Measurements from ENCODE around the gene AKT1.

Gene AKT1

GRCh38 chr14:104746934-104747481, 48.5 kb downstream of the AKT1 start:
- no peak overlapping the region for H3K4me2 ChIP-seq (ENCODE audit: low read length)
- H3F3A ChIP-seq (ENCODE audit: control insufficient read depth, insufficient read depth), result no peaks in the 10 kb centered on the region; the same call in 1 of the 2 replicates
- H3K27ac ChIP-seq (ENCODE audit: low read depth, low read length), result no peak overlapping the region
- TF ChIP-seq, protein P1, sequence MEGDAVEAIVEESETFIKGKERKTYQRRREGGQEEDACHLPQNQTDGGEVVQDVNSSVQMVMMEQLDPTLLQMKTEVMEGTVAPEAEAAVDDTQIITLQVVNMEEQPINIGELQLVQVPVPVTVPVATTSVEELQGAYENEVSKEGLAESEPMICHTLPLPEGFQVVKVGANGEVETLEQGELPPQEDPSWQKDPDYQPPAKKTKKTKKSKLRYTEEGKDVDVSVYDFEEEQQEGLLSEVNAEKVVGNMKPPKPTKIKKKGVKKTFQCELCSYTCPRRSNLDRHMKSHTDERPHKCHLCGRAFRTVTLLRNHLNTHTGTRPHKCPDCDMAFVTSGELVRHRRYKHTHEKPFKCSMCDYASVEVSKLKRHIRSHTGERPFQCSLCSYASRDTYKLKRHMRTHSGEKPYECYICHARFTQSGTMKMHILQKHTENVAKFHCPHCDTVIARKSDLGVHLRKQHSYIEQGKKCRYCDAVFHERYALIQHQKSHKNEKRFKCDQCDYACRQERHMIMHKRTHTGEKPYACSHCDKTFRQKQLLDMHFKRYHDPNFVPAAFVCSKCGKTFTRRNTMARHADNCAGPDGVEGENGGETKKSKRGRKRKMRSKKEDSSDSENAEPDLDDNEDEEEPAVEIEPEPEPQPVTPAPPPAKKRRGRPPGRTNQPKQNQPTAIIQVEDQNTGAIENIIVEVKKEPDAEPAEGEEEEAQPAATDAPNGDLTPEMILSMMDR (IDR thresholded peaks at IDR 0.05; ENCODE audit: low read depth, low read length, poor library complexity, severe bottlenecking), result no peak
- no peak for TF ChIP-seq EZH2phosphoT487 (IDR thresholded peaks at IDR 0.05; ENCODE audit: borderline replicate concordance, low read length)
- H3K9me2 ChIP-seq (replicated peaks; ENCODE audit: control insufficient read depth, low read length), result no peaks in the 10 kb centered on the region
- H4K20me1 ChIP-seq (ENCODE audit: control insufficient read depth, insufficient read depth, low read depth, low read length), result no peaks in the 10 kb centered on the region
- no peaks in the 10 kb centered on the region for H3K79me2 ChIP-seq (ENCODE audit: control insufficient read depth, low read length)
- H3K9me3 ChIP-seq (ENCODE audit: control insufficient read depth, insufficient read depth, low read length), result peaks cover 4% of the 10 kb centered on the region; the same call in 1 of the 2 replicates
- H3K27me3 ChIP-seq (ENCODE audit: control insufficient read depth, low read length), result peaks cover 7% of the 10 kb centered on the region; the same call in 1 of the 2 replicates
- no peaks in the 10 kb centered on the region for H3K36me3 ChIP-seq (ENCODE audit: control insufficient read depth, low read length)
- H3K4me1 ChIP-seq (ENCODE audit: control insufficient read depth, low read length), result peaks cover 11% of the 10 kb centered on the region
- no peak overlapping the region for H3K4me3 ChIP-seq (ENCODE audit: low read length)

DNA sequence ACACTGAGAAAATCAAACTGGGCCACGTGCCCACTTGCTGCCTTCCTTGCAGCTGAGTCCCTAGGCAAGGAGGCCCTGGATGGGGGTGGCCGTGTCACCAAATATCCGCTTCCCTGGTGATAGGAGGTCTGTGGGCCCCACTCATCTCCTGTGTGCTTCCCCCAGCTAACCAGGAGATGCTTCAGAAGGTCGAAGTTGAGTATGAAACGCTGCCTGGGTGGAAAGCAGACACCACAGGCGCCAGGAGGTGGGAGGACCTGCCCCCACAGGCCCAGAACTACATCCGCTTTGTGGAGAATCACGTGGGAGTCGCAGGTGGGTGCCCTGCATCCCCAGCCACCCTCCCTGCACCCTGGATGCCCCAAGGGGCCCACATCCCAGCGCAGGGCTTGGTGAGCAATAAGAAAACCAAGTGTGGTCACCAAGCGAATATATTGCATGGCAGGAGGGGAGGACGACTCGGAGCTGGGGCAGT, 49.4 kb downstream of the AKT1 start:
- no peak overlapping the region for H3K4me2 ChIP-seq (ENCODE audit: low read length)
- H3K79me2 ChIP-seq (ENCODE audit: control insufficient read depth, low read length), result no peaks in the 10 kb centered on the region
- no peaks in the 10 kb centered on the region; the same call in 1 of the 2 replicates for H3F3A ChIP-seq (ENCODE audit: control insufficient read depth, insufficient read depth)
- H3K36me3 ChIP-seq (ENCODE audit: control insufficient read depth, low read length), result no peaks in the 10 kb centered on the region
- H3K9me3 ChIP-seq (ENCODE audit: control insufficient read depth, insufficient read depth, low read length), result peaks cover 1% of the 10 kb centered on the region; the same call in 1 of the 2 replicates
- H3K9me2 ChIP-seq (replicated peaks; ENCODE audit: control insufficient read depth, low read length), result no peaks in the 10 kb centered on the region
- TF ChIP-seq EZH2phosphoT487 (IDR thresholded peaks at IDR 0.05; ENCODE audit: borderline replicate concordance, low read length), result no peak
- TF ChIP-seq, protein P1 (IDR thresholded peaks at IDR 0.05; ENCODE audit: low read depth, low read length, poor library complexity, severe bottlenecking), result no peak
- H3K27ac ChIP-seq (ENCODE audit: low read depth, low read length), result no peak overlapping the region
- H3K27me3 ChIP-seq (ENCODE audit: control insufficient read depth, low read length), result peaks cover 7% of the 10 kb centered on the region; the same call in 1 of the 2 replicates
- H4K20me1 ChIP-seq (ENCODE audit: control insufficient read depth, insufficient read depth, low read depth, low read length), result no peaks in the 10 kb centered on the region
- peaks cover 7% of the 10 kb centered on the region for H3K4me1 ChIP-seq (ENCODE audit: control insufficient read depth, low read length)
- no peak overlapping the region for H3K4me3 ChIP-seq (ENCODE audit: low read length)

- no peaks in the 10 kb centered on the region for H4K20me1 ChIP-seq (ENCODE audit: control insufficient read depth, insufficient read depth, low read depth, low read length)
- TF ChIP-seq EZH2phosphoT487 (IDR thresholded peaks at IDR 0.05; ENCODE audit: borderline replicate concordance, low read length), result no peak
- TF ChIP-seq, protein P1 (IDR thresholded peaks at IDR 0.05; ENCODE audit: low read depth, low read length, poor library complexity, severe bottlenecking), result no peak
Measured at GRCh38 chr14:104745431-104745830, 50.1 kb downstream of the AKT1 start.

More at GRCh38 chr14:104745431-104745830, 50.1 kb downstream of the AKT1 start:
- H3K9me2 ChIP-seq (replicated peaks; ENCODE audit: control insufficient read depth, low read length), result no peaks in the 10 kb centered on the region
- H3K36me3 ChIP-seq (ENCODE audit: control insufficient read depth, low read length), result no peaks in the 10 kb centered on the region
- H3K27ac ChIP-seq (ENCODE audit: low read depth, low read length), result no peak overlapping the region
- H3K4me1 ChIP-seq (ENCODE audit: control insufficient read depth, low read length), result peaks cover 7% of the 10 kb centered on the region
- H3K79me2 ChIP-seq (ENCODE audit: control insufficient read depth, low read length), result no peaks in the 10 kb centered on the region
- no peak overlapping the region for H3K4me2 ChIP-seq (ENCODE audit: low read length)
- H3K4me3 ChIP-seq (ENCODE audit: low read length), result no peak overlapping the region
- no peaks in the 10 kb centered on the region; the same call in 1 of the 2 replicates for H3K9me3 ChIP-seq (ENCODE audit: control insufficient read depth, insufficient read depth, low read length)
- H3F3A ChIP-seq (ENCODE audit: control insufficient read depth, insufficient read depth), result no peaks in the 10 kb centered on the region
- H3K27me3 ChIP-seq (ENCODE audit: control insufficient read depth, low read length), result peaks cover 7% of the 10 kb centered on the region; the same call in 1 of the 2 replicates

Measured in DOHH2 (cell line).